NCI-H446 (cell line): ENCODE results near the gene DOCK9.

Source experiments
- DNase-seq, 2 experiments: peaks; one replicate each; lab custom pipeline; 2025; lab: John Stamatoyannopoulos, UW

DOCK9 gene

DNA sequence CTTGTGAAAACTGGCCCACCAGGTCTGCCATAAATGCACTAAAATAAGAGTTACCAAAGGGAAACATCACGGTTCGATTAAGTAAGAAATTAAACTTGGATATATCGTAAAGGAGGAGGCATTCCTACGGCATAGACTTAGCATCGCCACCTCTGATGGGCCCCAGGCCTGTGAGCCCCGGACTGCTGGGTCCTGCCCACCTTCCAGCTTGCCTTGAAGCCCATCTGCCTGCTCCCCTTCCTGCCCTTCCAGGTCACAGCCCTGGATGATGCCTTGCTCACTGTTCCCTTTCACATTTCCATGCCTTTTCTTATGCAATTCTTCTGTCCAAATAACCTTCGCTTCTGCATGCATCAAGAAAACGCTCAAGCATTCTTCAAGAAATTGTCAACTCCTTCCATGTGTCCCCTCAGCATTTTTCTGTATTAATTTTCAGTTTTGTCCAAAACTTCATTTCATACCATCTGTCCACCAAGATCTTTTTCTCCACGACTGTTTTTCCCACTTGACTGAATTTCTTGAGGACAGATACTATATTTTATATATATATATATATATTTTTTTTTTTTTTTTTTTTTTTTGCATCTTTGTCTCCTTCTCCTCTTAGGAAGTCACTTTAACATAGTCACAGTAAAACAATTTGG lies 91.2 kb downstream of the DOCK9 start:
- no peak for DNase-seq

DNA sequence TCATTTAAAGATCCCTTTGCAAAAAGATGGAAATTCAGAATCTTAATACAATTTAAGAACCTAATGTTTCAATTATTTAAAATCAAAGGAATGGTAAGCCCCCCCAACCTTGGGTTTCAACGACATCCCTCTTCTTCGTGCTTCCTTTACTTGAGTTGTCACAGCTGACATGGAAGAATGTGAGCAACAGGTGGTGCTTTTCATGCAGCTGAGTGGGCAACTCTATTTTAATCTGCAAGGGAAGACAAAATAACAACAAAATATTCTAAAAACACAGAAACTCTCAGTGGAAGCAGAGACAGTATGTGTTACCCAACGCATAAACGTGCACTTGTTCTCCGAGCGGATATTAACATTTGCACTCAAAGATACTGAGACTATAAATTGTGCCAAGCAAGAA lies 92.3 kb downstream of the DOCK9 start:
- DNase-seq: no peak

DNA sequence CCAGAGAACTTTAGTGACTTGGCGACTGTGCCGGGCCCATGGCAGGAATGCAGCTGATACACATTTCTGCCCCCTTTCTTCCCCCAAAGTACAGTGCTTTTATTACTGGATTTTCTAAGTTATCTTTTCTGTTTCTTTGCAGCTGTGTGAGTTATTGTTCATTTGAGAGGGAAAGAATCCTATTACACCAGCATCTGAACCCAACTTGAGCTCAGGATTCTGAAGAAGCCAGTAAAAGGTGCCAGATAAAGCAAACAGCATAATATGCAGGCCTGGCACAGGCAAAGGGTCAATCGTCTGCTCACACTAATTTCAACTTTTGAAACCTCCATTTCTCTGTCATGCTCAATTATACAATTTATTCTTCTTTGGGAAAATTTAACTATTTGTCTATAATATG lies 93.9 kb downstream of the DOCK9 start:
- no peak for DNase-seq

DNA sequence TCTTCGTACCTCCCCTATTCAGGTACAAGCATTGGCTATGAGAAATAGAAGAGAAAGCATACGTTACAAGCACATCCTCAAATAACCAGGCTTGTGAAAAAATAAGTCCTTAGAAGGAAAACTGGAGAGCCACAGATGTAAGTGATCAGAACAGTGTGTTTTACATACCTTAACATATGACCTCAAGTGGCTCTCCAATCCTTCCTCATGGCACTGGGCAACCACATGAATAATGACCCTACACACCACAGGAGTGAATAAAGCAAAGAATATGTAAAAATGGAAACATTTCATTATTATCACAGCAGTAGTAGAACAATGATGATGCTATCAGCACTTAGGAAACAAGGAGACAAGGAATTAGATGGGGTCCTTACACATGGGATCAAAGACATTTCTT lies 96.5 kb downstream of the DOCK9 start:
- no peak for DNase-seq

DNA sequence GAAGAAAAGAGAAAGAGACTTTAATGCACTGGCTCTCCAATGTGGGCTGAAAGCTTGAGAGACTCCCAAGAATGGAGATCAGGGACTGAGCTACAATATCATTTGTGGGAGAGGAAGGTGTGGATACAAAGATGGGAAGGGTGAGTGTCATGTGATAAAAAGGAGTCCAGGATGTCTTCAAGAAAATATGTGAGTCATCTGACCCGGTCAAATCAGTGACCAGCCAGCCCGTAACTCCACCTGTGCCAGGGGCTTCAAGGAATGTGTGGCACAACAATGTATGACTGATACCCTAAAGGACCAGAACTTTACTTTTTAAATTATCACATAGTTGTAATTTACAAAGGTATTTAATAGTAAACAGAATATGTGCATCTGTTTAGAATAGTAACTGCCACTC lies 97.2 kb downstream of the DOCK9 start:
- DNase-seq: no peak

DNA sequence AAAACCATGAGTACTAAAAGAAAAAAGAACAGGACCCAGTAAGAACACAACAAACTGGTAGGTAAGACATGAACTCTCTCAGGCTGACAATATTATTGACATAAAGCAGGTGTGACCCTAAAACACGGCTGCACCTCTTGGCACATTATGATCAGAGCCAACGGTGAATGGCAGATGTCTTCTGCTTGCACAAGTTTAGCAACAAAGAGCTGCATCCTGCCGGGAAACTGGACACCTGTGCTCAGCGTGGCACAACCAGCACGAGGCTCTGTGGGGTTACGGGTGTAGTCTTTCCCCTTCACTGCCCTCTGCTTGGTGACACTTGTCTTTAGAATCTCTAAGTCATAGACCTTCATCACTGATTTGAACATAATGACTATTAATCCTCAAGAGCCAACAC lies 97.9 kb downstream of the DOCK9 start:
- no peak for DNase-seq

DNA sequence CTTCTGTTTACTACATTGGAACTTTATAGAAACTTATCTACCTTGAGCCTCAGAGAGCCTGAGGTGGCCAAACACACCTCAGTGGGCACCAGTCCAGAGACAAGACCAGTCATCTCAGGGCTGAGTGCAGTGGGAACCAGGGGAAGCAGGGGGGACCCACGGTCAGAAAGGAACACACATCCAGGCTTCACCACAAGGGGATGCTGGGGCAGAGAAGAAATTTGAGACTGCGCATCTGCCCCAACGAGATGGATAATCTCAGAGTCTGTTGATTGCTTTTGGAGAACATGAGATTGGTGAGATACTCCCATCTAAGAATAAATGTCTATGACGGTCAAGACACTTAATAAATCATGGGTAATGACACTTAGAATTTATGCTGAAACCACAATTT lies 98.7 kb downstream of the DOCK9 start:
- no peak for DNase-seq

DNA sequence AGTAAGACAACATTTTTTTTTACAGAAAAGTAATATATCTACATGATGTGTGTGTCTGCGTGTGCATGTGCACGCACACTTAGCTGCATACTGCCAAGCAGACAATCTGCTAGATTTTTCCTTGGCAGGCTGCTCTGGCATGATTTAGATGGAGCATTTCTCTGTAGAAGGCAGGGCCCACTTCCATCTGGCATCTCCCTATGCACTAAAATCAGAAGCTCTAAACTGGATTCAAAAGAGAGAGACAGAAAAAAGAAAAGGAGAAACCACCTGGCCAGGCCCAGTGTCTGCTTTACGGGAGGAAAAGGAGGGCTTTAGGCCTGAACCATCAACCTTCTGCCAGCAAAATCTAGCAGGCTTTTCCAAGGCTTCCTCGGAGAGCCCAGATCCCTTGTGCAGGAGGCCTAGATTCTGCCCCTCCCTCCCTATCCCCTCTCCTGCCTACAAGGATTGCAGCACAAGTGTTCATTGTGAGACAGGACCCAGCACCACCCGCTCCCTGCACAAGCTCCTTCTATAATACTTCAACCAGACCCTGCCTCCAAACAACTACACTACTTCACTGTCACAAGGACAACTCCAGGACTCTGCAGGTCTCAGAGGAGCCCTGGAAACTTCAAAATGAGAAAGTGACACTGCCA lies 99.3 kb downstream of the DOCK9 start:
- peak; percentile 7 to 82 for DNase-seq

DNA sequence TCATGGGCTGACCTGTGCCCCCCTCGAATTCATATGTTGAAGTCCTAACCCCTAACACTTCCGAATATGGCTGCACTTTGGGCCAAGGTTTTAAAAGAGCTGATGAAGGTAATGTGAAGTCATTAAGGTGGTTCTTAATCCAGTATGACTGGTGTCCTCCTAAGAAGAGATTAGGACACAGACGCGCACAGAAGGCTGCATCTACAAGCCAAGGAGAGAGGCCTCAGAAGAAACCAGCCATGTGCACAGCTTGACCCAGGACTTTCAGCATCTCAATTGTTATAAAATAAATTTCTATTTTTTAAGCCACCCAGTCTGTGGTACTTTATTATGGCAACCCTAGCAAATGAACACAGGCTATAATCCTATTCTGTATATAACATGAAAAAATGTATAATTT lies 99.9 kb downstream of the DOCK9 start:
- DNase-seq: no peak

DNA sequence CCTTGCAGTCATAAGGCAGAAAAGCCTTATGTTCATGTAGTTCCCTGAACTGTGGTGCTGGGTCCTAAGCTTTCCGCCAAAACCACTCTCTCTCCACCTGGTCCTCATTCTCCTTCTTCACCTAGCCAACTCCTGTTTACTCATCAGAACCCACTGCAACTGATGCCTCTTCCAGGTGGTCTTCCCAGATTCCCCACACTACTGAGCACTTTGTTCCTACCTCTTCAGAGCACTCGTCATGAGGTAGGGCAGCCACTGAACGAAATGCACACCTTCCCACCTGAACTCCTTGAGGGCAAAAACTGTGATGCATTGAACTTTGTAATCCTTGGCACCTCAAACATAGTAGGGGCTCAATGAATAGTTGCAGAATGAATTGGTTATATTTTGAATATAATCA lies 100.4 kb downstream of the DOCK9 start:
- no peak for DNase-seq

DNA sequence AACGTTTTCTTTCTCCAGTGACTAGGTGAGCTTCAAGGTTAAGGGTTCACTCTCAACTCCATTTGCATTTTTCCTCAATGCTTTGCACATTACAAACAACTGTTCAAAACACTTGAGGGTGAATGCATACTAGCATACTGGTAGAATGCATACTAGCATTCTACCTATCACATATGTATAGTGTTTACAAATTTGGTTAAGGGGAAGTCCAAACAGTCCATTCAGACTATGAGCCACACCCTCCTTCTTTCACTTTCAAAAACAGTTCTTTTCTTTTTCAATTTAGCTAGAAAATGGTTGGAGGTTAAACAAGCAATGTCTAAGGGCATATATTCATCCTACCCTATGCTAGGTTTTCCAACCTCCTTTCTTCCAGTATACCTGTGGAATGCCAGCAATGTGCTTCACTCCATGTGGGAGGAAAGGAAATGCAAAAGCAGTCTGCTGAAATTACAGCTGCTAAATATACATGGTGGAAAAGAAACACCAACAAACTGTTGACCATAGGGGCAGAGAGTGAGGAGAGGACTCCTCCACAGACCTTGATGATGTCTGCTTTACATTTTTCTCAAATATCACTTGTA lies 102.6 kb downstream of the DOCK9 start:
- no peak for DNase-seq

DNA sequence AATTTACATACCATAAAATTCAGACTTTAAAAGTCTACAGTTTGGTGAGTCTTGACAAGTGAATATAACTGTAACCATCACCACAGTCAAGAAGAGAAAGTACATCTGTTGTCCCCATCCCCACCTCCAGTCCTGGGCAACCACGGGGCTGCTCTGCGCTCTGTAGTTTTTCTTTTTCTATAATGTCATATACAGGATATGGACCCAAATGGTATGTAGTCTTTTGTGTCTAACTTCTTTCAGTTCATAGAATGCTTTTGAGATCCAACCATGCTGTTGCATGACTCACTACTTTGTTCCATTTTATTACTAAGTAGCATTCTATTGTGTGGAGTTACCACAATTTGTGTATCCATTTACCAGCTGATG lies 103.9 kb downstream of the DOCK9 start:
- no peak for DNase-seq

DNA sequence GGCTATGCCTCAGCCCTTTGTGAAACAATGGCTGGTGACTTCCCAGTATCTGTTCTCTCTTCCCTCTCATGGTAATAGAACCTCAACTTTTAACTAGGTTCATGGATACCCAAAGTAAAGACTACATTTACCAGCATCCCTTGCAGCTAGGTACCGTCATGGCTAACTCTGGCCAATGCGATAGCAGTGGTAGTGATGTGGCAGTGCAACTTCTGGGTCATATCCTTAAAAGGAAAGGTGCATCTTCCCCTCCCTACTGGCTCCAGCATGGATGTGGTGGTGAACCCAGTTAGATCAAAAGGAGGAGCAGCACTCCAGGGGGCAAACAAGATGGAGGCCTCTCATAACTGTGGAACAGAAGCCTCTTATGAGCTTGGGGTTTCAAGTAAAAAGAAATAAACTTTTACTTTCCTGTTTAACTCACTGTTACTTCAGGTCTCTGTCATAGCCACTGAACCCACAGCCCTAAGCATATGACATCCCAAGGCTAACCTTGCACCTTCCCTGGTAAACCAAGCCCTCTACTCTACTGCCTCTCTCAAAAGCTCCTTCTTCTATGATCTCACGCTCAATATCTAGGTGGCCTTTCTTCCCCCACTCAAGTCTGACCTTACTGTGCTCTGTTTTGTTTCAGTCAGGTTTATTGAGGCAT lies 104.4 kb downstream of the DOCK9 start:
- DNase-seq: no peak

DNA sequence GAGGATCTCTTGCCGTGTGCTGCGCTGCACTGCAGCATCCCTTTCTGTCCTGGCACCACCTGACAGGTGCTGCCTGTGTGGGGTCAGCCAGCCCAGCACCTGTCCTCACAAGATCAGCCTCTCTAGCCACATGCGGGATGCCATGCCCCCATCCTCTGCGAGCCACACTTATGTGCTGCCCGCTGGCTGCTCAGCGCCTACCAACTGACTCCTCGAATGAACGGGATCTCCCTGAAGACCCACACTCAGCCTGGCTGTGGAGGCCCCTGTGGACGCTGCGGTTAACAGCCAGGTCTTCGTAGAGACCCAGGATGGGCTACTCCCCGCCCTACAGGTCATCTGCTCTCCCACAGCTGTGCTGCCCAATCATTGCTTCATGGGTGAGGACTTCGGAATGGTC lies 106.1 kb downstream of the DOCK9 start:
- DNase-seq: no peak

DNA sequence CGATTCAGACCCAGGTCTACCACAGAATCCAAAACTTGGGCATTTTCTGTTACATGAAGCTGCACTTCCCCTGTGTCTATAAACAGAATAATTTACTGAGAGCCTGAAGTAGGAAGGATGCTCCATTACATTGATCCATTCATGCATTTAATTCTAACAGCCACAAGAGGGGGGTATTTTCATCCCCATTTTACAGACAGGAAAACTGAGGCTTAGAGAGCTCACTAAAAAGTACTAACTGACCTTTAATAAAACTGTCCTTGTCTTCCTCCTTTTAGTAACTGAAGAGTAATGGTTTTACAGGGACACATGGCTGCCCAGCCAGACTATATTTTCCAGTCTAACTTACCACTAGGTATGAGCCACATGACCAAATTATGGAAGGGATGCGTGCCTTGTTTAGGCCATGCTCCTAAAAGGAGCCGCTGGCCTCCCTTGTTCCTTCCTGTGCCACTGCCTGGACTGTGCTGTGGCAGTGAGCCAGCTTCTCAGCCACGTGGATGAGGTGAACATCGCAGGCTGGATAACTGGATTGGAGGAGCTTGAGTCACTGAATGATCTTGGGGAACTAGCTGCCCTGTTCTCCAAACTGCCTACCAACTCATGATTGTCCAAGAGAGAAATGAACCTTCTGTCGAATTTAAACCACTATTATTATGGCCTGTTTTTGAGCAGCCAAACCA lies 108.3 kb downstream of the DOCK9 start:
- DNase-seq: no peak

DNA sequence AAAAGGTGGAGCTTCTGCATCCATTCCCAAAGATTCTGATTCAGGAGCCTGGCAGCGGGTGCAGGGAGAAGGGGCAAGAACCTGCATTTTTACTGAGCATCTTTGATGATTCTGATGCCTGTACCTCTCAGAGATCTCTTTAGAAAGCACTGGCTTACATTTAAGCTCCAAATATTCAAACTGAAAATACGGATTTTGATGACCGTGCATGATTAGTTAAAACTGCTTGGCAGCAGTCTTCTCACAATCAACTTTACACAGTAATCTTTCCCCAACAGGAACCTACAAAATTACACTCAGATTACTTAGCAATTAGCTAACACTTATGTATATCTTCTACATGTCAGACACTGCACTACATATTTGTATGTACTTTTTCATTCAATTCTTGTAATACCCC lies 108.9 kb downstream of the DOCK9 start:
- no peak for DNase-seq

DNA sequence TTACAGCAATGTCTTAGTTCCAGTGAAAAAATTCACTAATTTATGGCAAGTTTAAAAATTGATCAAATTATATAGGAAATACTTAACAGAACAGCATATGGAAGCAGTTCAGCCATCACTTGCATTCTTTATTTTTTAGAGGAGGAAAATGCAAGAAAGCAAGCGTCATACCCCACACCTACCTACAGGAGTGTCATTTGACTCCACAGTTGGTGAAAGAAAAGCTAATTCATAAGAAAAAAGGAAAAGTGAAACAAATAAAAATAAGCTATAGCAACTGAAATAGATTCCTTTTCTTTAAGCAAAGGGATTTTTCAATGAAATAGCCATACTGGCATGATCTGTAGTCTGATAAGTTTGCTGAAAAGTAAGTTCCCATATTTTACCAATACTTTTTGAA lies 111.0 kb downstream of the DOCK9 start:
- no peak for DNase-seq

DNA sequence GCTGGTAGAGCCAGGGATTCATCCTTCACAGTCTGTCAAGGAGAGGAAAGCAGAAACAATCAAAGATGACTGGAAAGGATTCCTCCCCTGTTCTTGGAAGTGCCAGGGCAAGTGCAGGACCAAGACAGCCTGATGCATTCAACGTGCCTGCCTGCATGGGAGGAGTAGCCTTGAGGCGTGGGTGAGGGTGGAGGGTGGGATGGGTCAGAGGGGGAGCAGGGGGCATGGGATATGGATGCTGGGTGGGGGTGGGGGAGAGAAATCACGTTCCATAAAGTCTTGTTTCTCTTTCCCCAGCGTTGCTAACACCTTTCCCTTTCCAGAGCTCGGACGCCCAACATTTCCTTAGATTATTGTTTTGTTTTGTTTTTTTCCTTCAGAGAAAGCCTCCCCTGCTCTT lies 117.4 kb downstream of the DOCK9 start:
- no peak for DNase-seq

DNA sequence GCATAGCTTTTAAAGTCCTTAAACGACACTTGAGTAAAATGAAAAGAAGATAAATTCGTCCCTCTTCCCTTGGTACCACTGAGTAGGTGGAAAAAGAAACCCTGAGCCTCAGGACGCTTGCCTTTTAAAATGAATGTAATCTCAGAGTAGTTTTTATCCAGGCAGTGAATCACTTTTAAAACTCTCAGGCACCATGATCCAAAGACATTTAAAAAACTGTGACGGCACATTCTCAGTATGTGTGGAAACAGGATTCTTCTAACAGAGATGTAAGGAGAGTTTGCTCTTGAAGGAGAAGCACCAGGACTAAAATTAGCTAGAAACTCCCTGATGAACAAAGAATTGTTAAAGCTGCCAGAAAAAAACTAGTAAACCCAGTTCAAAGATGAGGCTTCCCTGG lies 119.7 kb downstream of the DOCK9 start:
- no peak for DNase-seq

DNA sequence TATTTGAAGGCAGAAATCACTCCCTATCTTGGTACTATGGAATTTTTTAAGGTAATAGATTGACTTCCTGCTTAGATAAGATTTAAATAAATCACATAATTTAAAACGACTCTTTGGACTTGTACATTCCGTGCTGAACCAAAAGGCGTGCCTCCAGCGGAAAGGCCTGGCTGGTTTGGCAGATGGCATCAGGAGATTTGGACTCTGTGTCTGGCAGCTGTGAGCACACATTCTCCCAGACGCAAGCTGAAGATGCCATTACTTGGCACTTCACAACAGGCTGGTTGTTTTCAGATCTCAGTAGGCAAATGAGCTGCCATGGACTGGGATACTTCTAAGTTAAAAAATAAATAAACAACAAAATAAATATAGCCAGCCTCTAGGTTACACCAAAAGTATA lies 120.9 kb downstream of the DOCK9 start:
- DNase-seq: peak in 1 of 2 experiments; percentile 18

DNA sequence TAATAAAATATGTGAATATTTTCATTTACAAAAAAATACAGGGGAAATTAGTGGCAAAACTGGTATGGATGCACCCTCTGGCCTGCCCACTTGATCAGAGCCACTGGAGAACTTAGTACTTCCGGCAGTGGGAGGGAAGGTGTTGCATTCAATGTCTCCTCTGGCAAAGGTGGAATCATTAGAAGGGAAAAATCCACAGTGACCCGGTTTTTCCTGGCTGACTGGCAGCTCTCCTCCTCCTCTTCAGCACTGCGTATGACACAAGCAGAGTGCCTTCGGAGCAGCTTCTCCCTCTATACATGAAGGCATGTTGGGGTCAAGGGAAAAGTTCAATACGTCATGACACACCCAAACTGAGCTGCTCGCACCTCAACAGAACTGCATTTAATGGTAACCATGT lies 123.4 kb downstream of the DOCK9 start:
- DNase-seq: no peak

DNA sequence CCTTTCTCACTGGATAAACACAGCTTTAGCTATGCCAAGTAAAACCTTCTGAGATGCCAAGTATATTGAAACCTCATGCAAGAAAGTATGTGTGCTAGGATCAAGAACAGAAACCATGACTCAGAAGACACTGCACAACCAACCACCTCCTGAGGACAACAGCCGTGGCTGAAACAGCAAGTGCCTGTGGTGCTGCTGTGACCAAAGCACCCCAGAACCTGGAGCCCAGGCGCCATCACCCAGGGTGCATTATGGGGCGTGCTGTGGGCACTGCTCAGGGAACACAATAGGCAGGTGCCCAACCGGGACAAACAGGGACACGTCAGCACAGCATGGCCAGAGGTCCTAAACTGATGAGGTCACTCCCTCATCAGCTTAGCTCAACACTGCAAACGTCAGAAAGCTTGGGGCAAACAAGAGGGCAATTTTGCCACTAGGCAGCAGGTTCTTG lies 124.1 kb downstream of the DOCK9 start:
- DNase-seq: no peak

DNA sequence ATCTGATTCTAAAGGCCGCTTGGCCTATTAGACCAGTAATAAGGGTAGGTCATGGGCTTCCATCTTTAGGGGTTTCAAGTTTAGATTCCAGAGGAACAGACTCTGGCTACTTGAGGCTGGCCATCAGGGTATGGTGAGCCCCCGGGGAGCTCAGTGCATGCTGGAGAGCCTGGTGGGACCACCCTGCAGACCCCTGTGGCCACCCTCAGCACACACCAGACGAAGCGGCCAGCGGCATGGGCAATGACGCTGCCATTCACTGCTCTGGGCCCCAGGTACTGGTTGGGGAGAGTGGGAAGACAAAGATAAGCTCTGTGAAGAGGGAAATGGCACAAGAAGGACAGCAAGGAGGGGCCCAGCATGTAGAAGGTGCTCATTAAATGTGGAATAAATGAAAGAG lies 126.6 kb downstream of the DOCK9 start:
- no peak for DNase-seq
